Activated CD4-positive, alpha-beta T cell treated with anti-CD3 and anti-CD28 coated beads, Interleukin-2, amount 50 U/mL, for 24 hours (primary cell): ENCODE results near the gene PAK3.

Experiments
- DNase-seq, 2 donors: peaks; one replicate each; pipeline ENCODE4 v3.0.0-alpha.2; 2020; ENCODE audit warnings: low read depth in 1 of 2, low spot score in 1 of 2

The PAK3 gene

GRCh38 chrX:111095974-111096895 lies at the start of gene PAK3:
Gene PAK3, plus strand, starts transcription at chrX:111096191. Its CDS starts 26,913 bp downstream, at chrX:111123104.
- peak in 1 of 2 donors; percentile 4 for DNase-seq

DNA sequence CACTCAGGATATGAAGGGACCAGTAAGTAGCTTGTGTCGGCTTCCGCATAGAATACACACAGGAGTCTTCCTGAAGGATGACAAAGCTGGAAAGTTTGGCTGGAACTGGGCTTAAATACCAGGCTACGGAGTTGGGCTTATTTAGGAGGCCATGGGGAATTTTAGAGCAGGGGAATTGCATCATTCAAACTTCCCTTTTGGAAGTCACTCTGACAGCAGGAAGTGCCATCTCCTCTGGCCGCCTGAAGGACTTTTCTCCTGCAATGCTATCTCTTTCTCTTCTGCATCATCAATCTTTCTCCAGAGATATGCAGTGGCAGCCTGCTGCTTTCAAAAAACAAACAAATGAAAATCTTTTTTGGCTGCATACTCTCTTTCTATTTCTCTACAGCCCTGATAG lies 48.4 kb upstream of the PAK3 start:
- no peak for DNase-seq

DNA sequence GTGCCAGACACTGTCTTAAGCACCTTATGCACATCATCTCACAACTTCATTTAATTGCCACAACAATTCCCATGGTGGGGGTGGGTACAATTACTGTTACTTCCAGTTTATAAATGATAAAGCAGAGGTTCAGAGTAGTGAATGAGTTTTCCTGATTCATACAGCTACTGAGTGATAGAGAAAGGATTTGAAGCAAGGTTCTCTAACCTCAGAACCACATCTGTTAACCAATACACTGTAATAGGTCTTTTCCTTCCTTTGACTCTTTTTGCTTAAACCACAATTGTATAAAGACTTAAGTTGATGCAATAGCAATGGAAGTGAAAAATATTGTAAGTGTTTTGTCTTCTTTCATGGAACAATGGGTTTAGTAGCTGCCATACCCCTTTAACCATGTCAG lies 43.5 kb upstream of the PAK3 start:
- no peak for DNase-seq

DNA sequence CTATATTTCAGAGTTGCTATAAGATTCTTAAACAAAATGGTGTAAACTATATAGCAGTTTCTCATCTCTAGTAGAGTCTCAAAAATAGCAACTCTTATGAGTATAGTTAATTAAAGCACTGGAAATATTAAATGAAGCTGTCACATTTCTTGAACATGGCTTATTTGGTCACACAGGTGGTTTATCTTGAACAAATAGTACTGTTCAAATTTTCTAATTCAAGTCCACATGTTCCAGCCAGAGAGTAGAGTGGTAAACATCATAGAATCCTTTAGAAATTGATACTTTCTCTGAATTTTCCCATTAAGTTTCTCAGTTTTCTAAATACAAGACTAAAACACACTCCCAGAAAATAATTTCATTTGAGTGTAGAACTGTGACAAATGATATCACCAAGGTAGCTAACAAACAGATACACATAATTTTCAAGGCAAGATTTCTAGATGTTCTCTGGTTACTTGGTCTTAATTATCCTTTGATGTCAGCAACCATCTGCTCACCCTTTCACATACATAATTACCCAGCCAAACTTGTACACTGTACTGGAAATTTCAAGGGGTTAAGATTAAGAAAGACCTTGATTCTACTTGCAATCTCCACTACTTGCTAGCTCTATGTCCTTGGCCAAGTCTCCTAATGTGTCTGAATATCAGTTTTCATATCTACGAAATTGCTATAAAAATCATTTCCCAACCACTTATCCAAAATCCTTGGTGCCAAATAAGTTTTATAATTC lies 24.3 kb upstream of the PAK3 start:
- no peak for DNase-seq

- no peak for DNase-seq
Measured at GRCh38 chrX:111083081-111083480, 12.9 kb upstream of the PAK3 start.

GRCh38 chrX:111086591-111087006 lies 9.4 kb upstream of the PAK3 start:
- DNase-seq = no peak

GRCh38 chrX:111088628-111089027 lies 7.4 kb upstream of the PAK3 start:
- DNase-seq = no peak

DNA sequence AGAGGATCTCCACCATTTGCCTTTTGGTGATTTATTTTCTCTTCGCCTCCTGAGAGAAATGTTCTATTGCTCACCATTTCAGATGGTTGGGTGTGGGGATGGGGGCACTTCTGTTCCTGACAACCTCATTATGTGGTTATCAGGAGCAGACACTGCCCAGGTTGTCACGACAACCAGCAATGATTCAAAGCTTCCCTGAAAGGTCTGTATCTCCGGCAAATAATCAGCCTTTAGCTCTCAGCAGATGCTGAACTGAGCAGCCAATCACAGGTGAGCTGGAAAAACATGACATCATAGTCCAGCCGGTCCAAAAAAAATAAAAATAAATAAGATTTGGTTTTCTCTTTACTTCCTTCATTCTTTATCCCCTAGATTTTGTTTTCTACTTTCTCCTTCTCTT lies 5.5 kb upstream of the PAK3 start:
- DNase-seq = no peak

DNA sequence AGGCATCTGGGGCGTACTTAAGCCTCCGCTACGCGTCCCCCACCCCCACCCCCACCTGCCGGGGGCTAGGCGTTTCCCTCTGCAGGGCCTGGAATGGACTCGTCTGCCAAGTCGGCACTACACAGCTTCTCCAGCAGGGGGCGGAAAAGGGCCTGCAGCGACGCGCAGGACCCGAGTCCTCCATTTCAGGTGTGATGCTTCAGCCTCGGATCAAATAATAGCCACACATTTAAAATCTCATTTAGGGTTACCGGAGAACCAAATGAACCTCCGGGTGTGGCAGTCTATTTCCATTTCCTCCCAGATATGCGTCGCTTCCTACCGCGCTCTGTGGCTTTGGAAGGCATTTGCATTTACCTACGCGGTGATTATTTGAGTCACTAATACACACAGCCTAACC lies 2.9 kb downstream of the PAK3 start:
- DNase-seq = peak; percentile 33 to 34

DNA sequence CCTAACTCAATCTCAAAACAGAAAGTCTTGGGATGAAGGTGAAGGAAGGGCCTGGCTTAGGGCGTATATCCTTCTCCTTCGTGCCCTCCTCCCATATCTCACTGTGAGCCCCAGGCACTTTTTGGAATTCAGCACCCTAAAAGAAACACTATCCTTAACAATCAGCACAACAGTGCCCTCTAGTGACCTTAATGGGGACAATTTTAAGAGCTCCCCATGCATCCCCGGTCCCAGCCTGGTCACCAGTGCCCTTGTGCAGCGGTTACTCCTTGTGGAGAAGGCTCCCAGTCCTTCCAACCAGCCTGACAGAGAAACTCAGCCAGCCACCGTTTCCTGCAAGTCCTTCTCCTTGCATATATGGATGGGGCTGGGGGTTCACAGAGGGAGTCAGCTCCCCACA lies 4.2 kb downstream of the PAK3 start:
- DNase-seq = no peak

DNA sequence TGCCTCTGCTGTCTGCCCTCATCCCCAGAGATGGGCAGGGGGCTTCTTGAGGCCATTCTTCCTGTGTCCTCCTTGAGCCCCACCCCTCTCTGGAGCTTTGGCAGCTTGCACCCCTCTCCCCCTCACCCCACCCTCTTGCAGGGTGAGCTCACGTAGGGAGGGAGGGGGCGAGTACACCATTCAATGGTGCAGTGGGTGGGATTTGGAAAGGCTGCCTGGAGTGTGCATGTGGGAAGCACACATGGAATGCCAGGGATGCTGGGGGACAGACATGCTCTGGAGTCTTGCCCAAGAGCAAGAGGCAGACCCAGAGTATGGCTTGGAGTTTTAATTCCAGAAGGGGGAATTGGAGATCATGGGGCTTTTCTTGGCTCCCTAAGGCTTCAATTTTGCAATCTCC lies 5.6 kb downstream of the PAK3 start:
- DNase-seq = no peak

GRCh38 chrX:111102636-111103035 lies 6.6 kb downstream of the PAK3 start:
- DNase-seq = no peak

- DNase-seq = no peak
Measured at GRCh38 chrX:111103246-111103645, 7.3 kb downstream of the PAK3 start.

- DNase-seq = no peak
Measured at GRCh38 chrX:111110098-111110775, 14.2 kb downstream of the PAK3 start.

GRCh38 chrX:111114806-111115205 lies 18.8 kb downstream of the PAK3 start:
- no peak for DNase-seq

- no peak for DNase-seq
Measured at GRCh38 chrX:111116666-111117065, 20.7 kb downstream of the PAK3 start.

- no peak for DNase-seq
Measured at GRCh38 chrX:111119341-111119740, 23.4 kb downstream of the PAK3 start.

GRCh38 chrX:111123125-111123524 lies 27.1 kb downstream of the PAK3 start:
- no peak for DNase-seq

DNA sequence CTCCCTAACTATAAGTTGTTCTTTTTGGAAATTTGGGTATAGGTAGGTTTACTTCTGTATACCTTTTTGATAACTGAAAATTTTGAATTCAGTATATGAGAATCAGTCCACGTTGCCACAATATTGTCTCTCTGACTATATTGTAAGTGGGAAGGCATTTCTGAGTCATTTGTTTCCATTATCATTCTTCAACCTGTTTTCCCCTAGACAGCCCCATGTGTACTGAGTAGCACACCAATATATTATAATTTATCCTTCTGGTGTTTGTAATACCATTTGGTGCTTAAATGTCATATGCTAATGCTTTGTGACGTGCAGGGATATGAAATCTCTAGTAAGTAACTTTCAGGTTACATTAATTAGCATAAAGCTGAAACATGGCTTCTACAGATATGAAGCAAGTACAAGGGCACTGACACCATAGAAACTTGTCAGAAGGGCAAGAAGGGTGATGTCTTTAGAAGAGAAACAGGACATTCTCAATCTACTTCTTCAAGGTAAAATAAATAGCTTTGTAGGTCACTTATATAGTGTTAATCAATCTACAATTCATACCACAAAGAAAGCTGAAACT lies 27.7 kb downstream of the PAK3 start:
- DNase-seq = no peak

DNA sequence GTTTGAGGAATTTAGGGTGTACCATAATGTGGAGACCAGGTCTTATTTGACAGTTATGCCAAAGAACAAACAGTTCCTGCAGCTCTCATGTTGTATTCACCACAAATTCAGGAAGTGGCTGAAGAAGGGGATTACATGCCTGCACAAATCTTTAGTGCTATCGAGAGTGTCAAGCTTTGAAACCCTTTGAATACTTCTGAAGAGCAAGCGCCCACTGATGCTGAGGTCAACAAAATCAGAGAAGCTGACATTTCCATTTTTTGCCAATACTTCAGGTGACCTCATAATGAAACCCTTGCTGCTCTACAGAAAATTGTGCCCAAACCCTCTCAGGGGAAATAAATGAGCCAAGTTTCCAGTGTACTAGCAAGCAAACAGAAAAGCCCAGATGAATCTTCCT lies 28.4 kb downstream of the PAK3 start:
- no peak for DNase-seq

- no peak for DNase-seq
Measured at GRCh38 chrX:111127038-111127437, 31.0 kb downstream of the PAK3 start.
